HL-60 (cell line): ENCODE measurements around the gene FMNL2.

Experiments
- DNase-seq, 2 experiments: peaks; one replicate each; pipeline ENCODE4 v3.0.0-alpha.2; 2010 to 2020; ENCODE audit warnings: low read depth in 1 of 2, low spot score in 1 of 2
- H3K27ac ChIP-seq: fragments of 250-450 bp; sonication (Bioruptor Pico); replicated peaks from 2 replicates; pipeline ENCODE4 v1.5.1; 2020; ENCODE audit warnings: mild to moderate bottlenecking, moderate library complexity
- H3K27me3 ChIP-seq: fragments of 250-450 bp; sonication (Bioruptor Pico); 2 replicates; pipeline ENCODE4 v1.5.1; 2021; ENCODE audit warnings: mild to moderate bottlenecking, moderate library complexity; ENCODE audit not compliant: insufficient read depth, poor library complexity, severe bottlenecking
- H3K4me3 ChIP-seq: replicated peaks from 2 replicates; pipeline ENCODE4 v1.5.1; 2011; ENCODE audit warnings: mild to moderate bottlenecking, control low read depth, low read length; ENCODE audit not compliant: insufficient read depth
- CTCF ChIP-seq: IDR thresholded peaks from one replicate; pipeline ENCODE4 v1.5.1; 2011; ENCODE audit warnings: low read length, control low read depth, inconsistent platforms; ENCODE audit not compliant: insufficient read depth
- GABPA ChIP-seq: IDR thresholded peaks from 2 replicates; pipeline ENCODE4 v1.6.1; 2012; ENCODE audit warnings: low read depth
- POLR2AphosphoS5 ChIP-seq: IDR thresholded peaks from 2 replicates; pipeline ENCODE4 v1.6.1; 2012; ENCODE audit warnings: low read depth
- REST ChIP-seq: IDR thresholded peaks from 2 replicates; pipeline ENCODE4 v1.6.1; 2012; ENCODE audit warnings: low read depth; ENCODE audit not compliant: insufficient replicate concordance
- SPI1 ChIP-seq: IDR thresholded peaks from 2 replicates; pipeline ENCODE4 v1.6.1; 2012; ENCODE audit warnings: low read depth, mild to moderate bottlenecking, borderline replicate concordance

The FMNL2 gene

GRCh38 chr2:152678808-152679207 lies 343.8 kb downstream of the FMNL2 start:
- TF ChIP-seq SPI1 (no peak), POLR2AphosphoS5 (no peak), GABPA (no peak), REST (no peak), CTCF (no peak)
- no peak for DNase-seq
- H3K27ac ChIP-seq = no peak overlapping the region
- H3K27me3 ChIP-seq = no peaks in the 10 kb centered on the region
- H3K4me3 ChIP-seq = no peak overlapping the region

DNA sequence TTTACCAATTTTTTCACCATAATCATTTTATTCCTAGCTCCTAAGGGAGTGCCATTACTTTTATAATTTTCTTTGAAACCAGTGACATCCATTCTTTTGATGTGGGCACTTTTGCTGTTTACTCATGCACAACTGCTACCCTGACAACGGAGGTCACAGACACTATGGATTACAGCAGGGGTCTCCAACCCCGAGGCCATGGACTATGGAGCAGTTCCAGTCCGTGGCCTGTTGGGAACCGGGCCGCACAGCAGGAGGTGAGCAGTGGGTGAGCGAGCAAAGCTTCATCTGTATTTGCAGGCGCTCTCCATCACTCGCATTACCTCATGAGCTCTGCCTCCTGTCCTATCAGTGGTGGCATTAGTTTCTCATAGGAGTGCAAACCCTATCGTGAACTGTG lies 347.7 kb downstream of the FMNL2 start:
- H3K4me3 ChIP-seq = no peak overlapping the region
- TF ChIP-seq POLR2AphosphoS5 (no peak), SPI1 (no peak), CTCF (no peak), REST (no peak), GABPA (no peak)
- no peaks in the 10 kb centered on the region for H3K27me3 ChIP-seq
- H3K27ac ChIP-seq = no peak overlapping the region
- no peak for DNase-seq

DNA sequence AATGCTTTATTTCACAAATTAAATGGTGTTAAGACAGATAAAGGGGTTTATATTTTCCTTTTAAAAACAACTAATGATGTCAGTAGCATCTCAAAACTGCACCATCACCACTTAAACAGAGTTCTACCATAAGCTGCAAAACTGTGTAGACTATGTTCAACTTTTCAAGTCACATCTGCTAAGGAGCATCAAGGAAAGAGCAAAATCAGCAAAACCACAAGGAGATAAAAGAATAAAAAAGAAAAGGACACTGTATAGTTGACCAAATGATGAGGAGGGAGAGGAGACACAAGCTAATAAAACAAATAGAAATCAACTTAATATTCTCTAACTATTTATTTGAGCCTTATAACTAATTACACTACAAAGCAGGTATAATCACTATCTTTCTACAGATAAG lies 348.4 kb downstream of the FMNL2 start:
- H3K27ac ChIP-seq = no peak overlapping the region
- DNase-seq = no peak
- TF ChIP-seq SPI1 (no peak), GABPA (no peak), CTCF (no peak), POLR2AphosphoS5 (no peak)
- no peaks in the 10 kb centered on the region for H3K27me3 ChIP-seq
- no peak overlapping the region for H3K4me3 ChIP-seq

DNA sequence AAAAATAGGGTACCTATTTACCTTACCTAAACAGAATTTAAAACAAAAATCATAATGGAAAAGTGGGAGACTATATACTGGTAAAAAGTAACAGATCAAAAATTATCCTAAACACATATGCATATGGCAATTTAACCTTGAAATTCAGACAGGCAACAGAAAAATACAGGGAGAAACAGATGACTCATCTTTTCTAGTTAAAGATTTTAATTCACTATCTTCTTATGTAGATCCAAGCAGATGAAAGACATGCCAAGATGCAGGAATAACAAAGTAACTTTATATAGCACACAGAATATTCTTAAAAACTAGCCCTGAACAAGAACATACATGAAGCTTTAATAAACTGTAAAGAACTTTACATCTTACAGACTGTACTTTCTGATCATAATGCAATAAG lies 351.3 kb downstream of the FMNL2 start:
- TF ChIP-seq REST = no peak
- TF ChIP-seq GABPA = no peak
- TF ChIP-seq SPI1 = no peak
- no peak for TF ChIP-seq POLR2AphosphoS5
- TF ChIP-seq CTCF = no peak
- no peak for DNase-seq
- no peak overlapping the region for H3K4me3 ChIP-seq
- H3K27me3 ChIP-seq = no peaks in the 10 kb centered on the region
- H3K27ac ChIP-seq = no peak overlapping the region
